Posterior vena cava (tissue), 2 donors: ENCODE measurements around the gene TK1. TPM values are rescaled to one million over a fixed set of nuclear protein-coding genes. Genes with fewer than 3 reads are reported as not detected.

Source experiments
- DNase-seq: peaks from one replicate; pipeline ENCODE4 v3.0.0-alpha.2; 2020; ENCODE audit warnings: low spot score
- intact Hi-C, 2 donors: fragments of 100-400 bp; cut with DNase I; formaldehyde crosslinking; loops; one replicate each; pipeline versions ENCODE4 v1.14.1 to v1.14.2; 2022 to 2023
- total RNA-seq, 2 donors: library from RNA; stranded (reverse); fragmentation: NEBNext Ultra II Directional; extraction: Animal tissue kit (Norgen Biotek cat#: 25700); gene quantifications; one replicate each; pipeline ENCODE4 v1.2.1, GENCODE V29; 2021
- donor health status: DM: yes; HTN: yes; CAD: no.
- donor health status: DM: yes; HTN: yes; CAD: no.

The TK1 gene
- total RNA-seq, 2 donors from 2014 or later = 1.1 to 1.4 TPM

GRCh38 chr17:78224231-78225087 is 37.6 kb upstream of the TK1 start:
- intact Hi-C loops = no loop called here
- no peak for DNase-seq

- intact Hi-C loops = no loop called here
- no peak for DNase-seq
These were observed 36.9 kb upstream of the TK1 start for GRCh38 chr17:78223765-78224164.

- intact Hi-C loops = no loop called here
- no peak for DNase-seq
These were observed 36.2 kb upstream of the TK1 start for GRCh38 chr17:78223061-78223460.

- intact Hi-C loops = no loop called here
- DNase-seq = no peak
These were observed 32.7 kb upstream of the TK1 start for GRCh38 chr17:78219396-78220150.

GRCh38 chr17:78214706-78215061 is 27.8 kb upstream of the TK1 start:
- intact Hi-C loops = no loop called here
- DNase-seq = no peak

GRCh38 chr17:78214016-78214705 is 27.3 kb upstream of the TK1 start, which contains the start of gene BIRC5:
Gene BIRC5 (plus strand): TSS chr17:78214253. CDS start chr17:78214317, 64 bp downstream.
- intact Hi-C loops = no loop called here
- DNase-seq = peak; percentile 97

- intact Hi-C loops = no loop called here
- DNase-seq = no peak
These were observed 24.2 kb upstream of the TK1 start for GRCh38 chr17:78211032-78211431.

- intact Hi-C loops = no loop called here
- no peak for DNase-seq
These were observed 23.3 kb upstream of the TK1 start for GRCh38 chr17:78210111-78210510.

- intact Hi-C loops = no loop called here
- no peak for DNase-seq
These were observed 21.6 kb upstream of the TK1 start for GRCh38 chr17:78208486-78208885.

- intact Hi-C loops = no loop called here
- no peak for DNase-seq
These were observed 19.4 kb upstream of the TK1 start for GRCh38 chr17:78206298-78206697.

- intact Hi-C loops = no loop called here
- no peak for DNase-seq
These were observed 18.4 kb upstream of the TK1 start for GRCh38 chr17:78205124-78205775.

- intact Hi-C loops = no loop called here
These were observed 17.7 kb upstream of the TK1 start for GRCh38 chr17:78204387-78205123.

GRCh38 chr17:78202666-78203065 is 15.8 kb upstream of the TK1 start:
- intact Hi-C loops = no loop called here

More at GRCh38 chr17:78204387-78205123, 17.7 kb upstream of the TK1 start:
- DNase-seq = no peak

GRCh38 chr17:78200451-78200850 is 13.6 kb upstream of the TK1 start:
- intact Hi-C loops = no loop called here
- DNase-seq = no peak

More at GRCh38 chr17:78202666-78203065, 15.8 kb upstream of the TK1 start:
- DNase-seq = no peak

- intact Hi-C loops = no loop called here
- DNase-seq = no peak
These were observed 10.4 kb upstream of the TK1 start for GRCh38 chr17:78197147-78197832.

GRCh38 chr17:78196716-78197115 is 9.9 kb upstream of the TK1 start:
- intact Hi-C loops = no loop called here
- DNase-seq = no peak

- intact Hi-C loops = no loop called here
- no peak for DNase-seq
These were observed 716 bp downstream of the TK1 start for GRCh38 chr17:78185981-78186691.

- intact Hi-C loops = no loop called here
- no peak for DNase-seq
These were observed 2.0 kb downstream of the TK1 start for GRCh38 chr17:78184868-78185267.
